Gastroesophageal sphincter (tissue), 4 donors: ENCODE data around the gene CCL28. TPM values are rescaled to one million over a fixed set of nuclear protein-coding genes. Genes with fewer than 3 reads are reported as not detected.
"Not testable (repeated sequence)": the region's sequence is repeated elsewhere in the genome, so short reads cannot be mapped to it uniquely, and the experiment has no call there.

Experiments used
- ATAC-seq: fragments of 150-250 bp; one replicate; pipeline ENCODE4 v1.9.1; 2016; ENCODE audit warnings: mild to moderate bottlenecking, moderate library complexity
- H3K27ac ChIP-seq, 4 donors: fragments of 200-600 bp; sonication (generic) in 3 of 4; 1 replicate in 3 of 4; 2 replicates in 1 of 4; pipeline ENCODE4 v1.5.1; 2016 to 2019
- H3K27me3 ChIP-seq: fragments of 200-600 bp; sonication (generic); one replicate; pipeline ENCODE4 v1.5.1; 2019
- H3K36me3 ChIP-seq, 2 donors: fragments of 200-600 bp; sonication (generic); one replicate each; pipeline ENCODE4 v1.5.1; 2019; ENCODE audit warnings: control low read depth in 1 of 2
- H3K4me1 ChIP-seq, 3 donors: fragments of 200-600 bp; sonication (generic); 1 replicate in 2 of 3; 2 replicates in 1 of 3; pipeline ENCODE4 v1.5.1; 2016 to 2019; ENCODE audit warnings: control low read depth in 2 of 3
- H3K4me3 ChIP-seq, 2 donors: fragments of 200-600 bp; sonication (generic); one replicate each; pipeline ENCODE4 v1.5.1; 2019; ENCODE audit warnings: mild to moderate bottlenecking in 1 of 2, moderate library complexity in 1 of 2
- H3K9me3 ChIP-seq, 3 donors: fragments of 200-600 bp; sonication (generic); one replicate each; pipeline ENCODE4 v1.5.1; 2017 to 2019; ENCODE audit warnings: control low read depth in 2 of 3
- CTCF ChIP-seq, 4 experiments: fragments of 200-600 bp in 2 of 4; fragments of 450-650 bp in 2 of 4; sonication (generic) in 1 of 4; IDR thresholded peaks; one replicate each; pipeline ENCODE4 v1.5.1; 2017 to 2019; ENCODE audit warnings: antibody characterized with exemption in 4 of 4, mild to moderate bottlenecking in 2 of 4, moderate library complexity in 2 of 4
- EP300 ChIP-seq: sonication (generic); formaldehyde crosslinking; IDR thresholded peaks from one replicate; pipeline ENCODE4 v1.6.1; 2017; ENCODE audit warnings: antibody characterized with exemption, mild to moderate bottlenecking
- POLR2A ChIP-seq, 2 donors: fragments of 450-650 bp; IDR thresholded peaks; one replicate each; pipeline ENCODE4 v1.6.1; 2017; ENCODE audit warnings: antibody characterized with exemption in 2 of 2, mild to moderate bottlenecking in 2 of 2, moderate library complexity in 1 of 2
- POLR2AphosphoS5 ChIP-seq: sonication (generic); formaldehyde crosslinking; IDR thresholded peaks from one replicate; pipeline ENCODE4 v1.6.1; 2017; ENCODE audit warnings: antibody characterized with exemption
- WGBS, 2 donors: methylation state at CpG; one replicate each; pipeline ENCODE4 v1.1.5; 2018; ENCODE audit warnings: low coverage in 1 of 2; 5-methylcytosine and 5-hydroxymethylcytosine counted together
- total RNA-seq, 4 donors: library from RNA; depleted of rRNA; stranded (reverse); fragments of >200 nt; gene quantifications; one replicate each; pipeline ENCODE4 v1.1.0, GENCODE V29; 2016

The CCL28 gene
- total RNA-seq = 1 to 10 TPM; 2.6 to 8.6 (median 3.3) TPM

GRCh38 chr5:43412156-43412555, at the start of gene CCL28:
CCL28 (minus strand) TSS chr5:43412391; CDS start chr5:43412316, 75 bp downstream.
- Histone ChIP-seq H3K4me3 (no peak within 1 kb of the TSS), H3K36me3 (no peaks in the 10 kb centered on the region), H3K27ac (no peak within 1 kb of the TSS), H3K4me1 (no peaks in the 10 kb centered on the region), H3K27me3 (no peaks in the 10 kb centered on the region), H3K9me3 (no peaks in the 10 kb centered on the region)
- ATAC-seq = no peak
- no peak for TF ChIP-seq POLR2AphosphoS5
- TF ChIP-seq EP300 = no peak
- TF ChIP-seq POLR2A (IDR thresholded peaks at IDR 0.05) = no peak
- no peak for TF ChIP-seq CTCF (IDR thresholded peaks at IDR 0.05)
- 88 to 89% methylated on average over 3 to 6 of the region's 6 CpGs for WGBS, 2 donors

DNA sequence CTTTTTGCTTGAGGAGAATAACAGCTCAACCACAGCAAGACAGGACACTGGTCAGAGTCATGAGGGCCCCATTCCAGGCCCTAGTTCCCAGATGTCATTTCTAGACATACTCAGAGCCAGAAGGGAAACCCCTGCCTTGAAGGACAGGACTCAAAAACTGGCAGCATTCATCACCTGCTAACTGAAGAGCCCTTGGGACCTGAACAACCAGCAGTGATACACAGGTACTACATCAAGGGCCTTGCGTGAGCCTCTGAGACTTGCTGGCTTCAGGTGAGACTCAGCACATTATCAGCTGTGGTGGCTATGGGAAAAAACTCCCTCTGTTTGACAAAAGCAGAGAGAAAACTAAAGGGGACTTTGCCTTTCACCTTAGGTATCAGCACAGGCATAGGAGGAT, 48.9 kb upstream of the CCL28 start:
- Histone ChIP-seq H3K4me3 (no peak overlapping the region), H3K4me1 (no peaks in the 10 kb centered on the region), H3K36me3 (peaks cover 0 to 13% of the 10 kb centered on the region in 2 donors), H3K27ac (no peak overlapping the region), H3K27me3 (no peaks in the 10 kb centered on the region), H3K9me3 (no peaks in the 10 kb centered on the region)
- ATAC-seq = no peak
- TF ChIP-seq CTCF (IDR thresholded peaks at IDR 0.05) (no peak), POLR2A (IDR thresholded peaks at IDR 0.05) (no peak), POLR2AphosphoS5 (no peak), EP300 (no peak)
- WGBS, 2 donors = no CpG with 5 or more reads among the region's 1 CpG

GRCh38 chr5:43456556-43456955, 44.4 kb upstream of the CCL28 start:
- no peak for TF ChIP-seq POLR2AphosphoS5
- TF ChIP-seq EP300 = no peak
- no peak for TF ChIP-seq POLR2A (IDR thresholded peaks at IDR 0.05)
- no peak for TF ChIP-seq CTCF (IDR thresholded peaks at IDR 0.05)
- ATAC-seq = no peak
- no peak overlapping the region for H3K4me3 ChIP-seq
- no peaks in the 10 kb centered on the region for H3K9me3 ChIP-seq
- no peaks in the 10 kb centered on the region for H3K27me3 ChIP-seq
- H3K36me3 ChIP-seq = peaks cover 0 to 35% of the 10 kb centered on the region in 2 donors
- 97 to 98% methylated on average over 3 of the region's 3 CpGs for WGBS, 2 donors
- H3K4me1 ChIP-seq = no peaks in the 10 kb centered on the region
- no peak overlapping the region for H3K27ac ChIP-seq

- peaks cover 0 to 29% of the 10 kb centered on the region in 2 donors for H3K36me3 ChIP-seq
- H3K27me3 ChIP-seq, H3K4me3 ChIP-seq, ATAC-seq, H3K4me1 ChIP-seq, H3K27ac ChIP-seq: not testable (repeated sequence)
- H3K9me3 ChIP-seq = peaks cover 0 to 26% (median 0%) of the 10 kb centered on the region in 3 donors
These were observed 29.4 kb upstream of the CCL28 start for GRCh38 chr5:43441575-43441974.

DNA sequence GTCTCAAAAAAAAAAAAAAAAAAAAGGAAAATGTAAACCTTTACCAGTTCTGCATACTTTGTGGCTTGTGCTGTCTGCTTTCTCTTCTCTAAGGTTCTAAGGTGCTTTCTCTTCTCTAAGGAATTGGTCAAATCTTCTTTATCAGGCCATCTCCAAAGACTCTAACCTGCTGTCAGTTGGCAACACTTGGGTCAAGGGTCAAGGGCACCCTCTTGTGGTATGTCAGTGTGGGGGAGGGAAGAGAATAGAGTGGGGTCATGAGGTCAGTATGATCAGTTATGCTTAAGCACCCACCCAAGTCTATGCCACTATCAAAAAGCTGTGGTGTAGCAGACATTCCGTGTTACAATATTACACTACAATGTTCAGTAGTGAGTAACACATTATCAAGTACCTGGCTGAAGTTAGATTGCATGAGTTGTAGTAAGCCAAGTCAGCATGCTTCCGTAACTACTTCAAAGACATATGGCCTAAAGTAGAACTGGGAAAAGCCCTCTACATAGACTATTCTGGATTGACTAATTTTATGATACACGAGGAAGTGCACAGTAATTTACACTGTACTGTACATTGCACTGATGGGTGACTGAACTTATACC, 25.0 kb upstream of the CCL28 start:
- no peaks in the 10 kb centered on the region for H3K36me3 ChIP-seq
- no peak overlapping the region for H3K4me3 ChIP-seq
- 94 to 100% methylated on average over 2 of the region's 3 CpGs for WGBS, 2 donors
- H3K27me3 ChIP-seq = no peaks in the 10 kb centered on the region
- peaks cover 0 to 26% (median 0%) of the 10 kb centered on the region in 3 donors for H3K9me3 ChIP-seq
- TF ChIP-seq EP300 = no peak
- no peak for TF ChIP-seq POLR2AphosphoS5
- ATAC-seq = no peak
- no peak overlapping the region for H3K27ac ChIP-seq
- peaks cover 0 to 15% (median 7%) of the 10 kb centered on the region in 3 donors for H3K4me1 ChIP-seq

DNA sequence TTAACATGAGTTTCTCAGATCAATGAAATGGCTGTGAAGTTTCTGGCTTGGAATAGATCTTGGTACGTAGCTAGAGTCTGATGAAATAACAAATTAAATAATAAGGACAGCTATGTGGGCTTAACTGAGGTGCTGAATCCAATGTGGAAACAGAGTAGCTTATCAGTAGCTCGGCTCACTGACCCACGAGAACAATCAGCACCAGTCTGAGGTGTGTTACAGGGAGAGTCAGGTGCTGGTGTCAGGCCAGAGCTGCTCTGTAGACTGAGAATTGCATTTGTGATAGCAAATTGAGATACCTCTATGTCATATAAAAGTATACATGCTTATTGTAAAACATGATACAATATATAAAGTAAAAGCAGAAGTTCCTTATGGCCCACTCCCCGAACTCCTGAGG, 21.2 kb upstream of the CCL28 start:
- no peak for ATAC-seq
- Histone ChIP-seq H3K4me1 (peaks cover 0 to 17% (median 7%) of the 10 kb centered on the region in 3 donors), H3K4me3 (no peak overlapping the region), H3K9me3 (peaks cover 0 to 4% (median 0%) of the 10 kb centered on the region in 3 donors), H3K36me3 (no peaks in the 10 kb centered on the region), H3K27me3 (no peaks in the 10 kb centered on the region), H3K27ac (no peak overlapping the region)
- WGBS, 2 donors = 69 to 73% methylated on average over 4 of the region's 4 CpGs
- TF ChIP-seq CTCF (IDR thresholded peaks at IDR 0.05) (no peak), EP300 (no peak), POLR2AphosphoS5 (no peak), POLR2A (IDR thresholded peaks at IDR 0.05) (no peak)
